ENCODE measurements around the gene SAMMSON.

Gene SAMMSON

GRCh38 chr3:70028361-70028760 is 28.8 kb downstream of the SAMMSON start:
- TF ChIP-seq, protein P1, sequence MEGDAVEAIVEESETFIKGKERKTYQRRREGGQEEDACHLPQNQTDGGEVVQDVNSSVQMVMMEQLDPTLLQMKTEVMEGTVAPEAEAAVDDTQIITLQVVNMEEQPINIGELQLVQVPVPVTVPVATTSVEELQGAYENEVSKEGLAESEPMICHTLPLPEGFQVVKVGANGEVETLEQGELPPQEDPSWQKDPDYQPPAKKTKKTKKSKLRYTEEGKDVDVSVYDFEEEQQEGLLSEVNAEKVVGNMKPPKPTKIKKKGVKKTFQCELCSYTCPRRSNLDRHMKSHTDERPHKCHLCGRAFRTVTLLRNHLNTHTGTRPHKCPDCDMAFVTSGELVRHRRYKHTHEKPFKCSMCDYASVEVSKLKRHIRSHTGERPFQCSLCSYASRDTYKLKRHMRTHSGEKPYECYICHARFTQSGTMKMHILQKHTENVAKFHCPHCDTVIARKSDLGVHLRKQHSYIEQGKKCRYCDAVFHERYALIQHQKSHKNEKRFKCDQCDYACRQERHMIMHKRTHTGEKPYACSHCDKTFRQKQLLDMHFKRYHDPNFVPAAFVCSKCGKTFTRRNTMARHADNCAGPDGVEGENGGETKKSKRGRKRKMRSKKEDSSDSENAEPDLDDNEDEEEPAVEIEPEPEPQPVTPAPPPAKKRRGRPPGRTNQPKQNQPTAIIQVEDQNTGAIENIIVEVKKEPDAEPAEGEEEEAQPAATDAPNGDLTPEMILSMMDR (IDR thresholded peaks at IDR 0.05; ENCODE audit: low read depth, low read length, poor library complexity, severe bottlenecking): no peak
- no peak for TF ChIP-seq EZH2phosphoT487 (IDR thresholded peaks at IDR 0.05; ENCODE audit: borderline replicate concordance, low read length)
- H3K27ac ChIP-seq (ENCODE audit: low read depth, low read length): no peak overlapping the region
- no peaks in the 10 kb centered on the region for H3K79me2 ChIP-seq (ENCODE audit: control insufficient read depth, low read length)
- no peak overlapping the region for H3K4me3 ChIP-seq (ENCODE audit: low read length)
- H3K9me3 ChIP-seq (ENCODE audit: control insufficient read depth, insufficient read depth, low read length): no peaks in the 10 kb centered on the region
- no peaks in the 10 kb centered on the region for H3K4me1 ChIP-seq (ENCODE audit: control insufficient read depth, low read length)
- no peaks in the 10 kb centered on the region for H4K20me1 ChIP-seq (ENCODE audit: control insufficient read depth, insufficient read depth, low read depth, low read length)
- H3F3A ChIP-seq (ENCODE audit: control insufficient read depth, insufficient read depth): no peaks in the 10 kb centered on the region
- no peaks in the 10 kb centered on the region for H3K9me2 ChIP-seq (replicated peaks; ENCODE audit: control insufficient read depth, low read length)
- no peak overlapping the region for H3K4me2 ChIP-seq (ENCODE audit: low read length)
- H3K27me3 ChIP-seq (ENCODE audit: control insufficient read depth, low read length): no peaks in the 10 kb centered on the region
- H3K36me3 ChIP-seq (ENCODE audit: control insufficient read depth, low read length): no peaks in the 10 kb centered on the region

- H3K4me2 ChIP-seq (ENCODE audit: low read length): no peak overlapping the region
- no peak for TF ChIP-seq EZH2phosphoT487 (IDR thresholded peaks at IDR 0.05; ENCODE audit: borderline replicate concordance, low read length)
- TF ChIP-seq, protein P1 (IDR thresholded peaks at IDR 0.05; ENCODE audit: low read depth, low read length, poor library complexity, severe bottlenecking): no peak
- H3K4me1 ChIP-seq (ENCODE audit: control insufficient read depth, low read length): no peaks in the 10 kb centered on the region
- H3K27me3 ChIP-seq (ENCODE audit: control insufficient read depth, low read length): no peaks in the 10 kb centered on the region; the same call in 1 of the 2 replicates
- H3K27ac ChIP-seq (ENCODE audit: low read depth, low read length): no peak overlapping the region
- H3K79me2 ChIP-seq (ENCODE audit: control insufficient read depth, low read length): no peaks in the 10 kb centered on the region
- H3K4me3 ChIP-seq (ENCODE audit: low read length): no peak overlapping the region
- H4K20me1 ChIP-seq (ENCODE audit: control insufficient read depth, insufficient read depth, low read depth, low read length): no peaks in the 10 kb centered on the region
- no peaks in the 10 kb centered on the region for H3K36me3 ChIP-seq (ENCODE audit: control insufficient read depth, low read length)
- no peaks in the 10 kb centered on the region for H3F3A ChIP-seq (ENCODE audit: control insufficient read depth, insufficient read depth)
- no peaks in the 10 kb centered on the region for H3K9me2 ChIP-seq (replicated peaks; ENCODE audit: control insufficient read depth, low read length)
- no peaks in the 10 kb centered on the region for H3K9me3 ChIP-seq (ENCODE audit: control insufficient read depth, insufficient read depth, low read length)
Measured at GRCh38 chr3:70038693-70039092, 39.2 kb downstream of the SAMMSON start.

DNA sequence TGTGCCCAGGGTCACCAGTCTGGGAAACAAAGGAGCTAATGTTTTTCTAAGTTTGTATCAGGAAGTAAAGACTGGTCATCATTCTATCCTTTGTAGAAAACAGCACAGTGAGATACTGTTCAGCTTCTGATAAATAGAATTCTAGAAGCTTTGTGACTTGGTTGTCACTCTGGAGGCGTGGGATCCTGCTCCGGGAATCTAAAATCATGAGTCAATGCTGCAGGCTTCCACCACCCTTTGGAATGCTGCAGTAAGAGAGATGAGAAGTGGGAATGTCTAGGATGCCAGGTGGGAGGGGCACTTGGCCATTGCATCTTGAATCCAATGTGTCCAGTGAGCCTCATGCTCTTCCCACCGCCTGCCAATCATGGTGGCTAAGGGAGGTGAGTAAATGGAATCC is 40.9 kb downstream of the SAMMSON start:
- Histone ChIP-seq H3K9me3 (ENCODE audit: control insufficient read depth, insufficient read depth, low read length) (no peaks in the 10 kb centered on the region), H4K20me1 (ENCODE audit: control insufficient read depth, insufficient read depth, low read depth, low read length) (no peaks in the 10 kb centered on the region), H3K79me2 (ENCODE audit: control insufficient read depth, low read length) (no peaks in the 10 kb centered on the region), H3K4me1 (ENCODE audit: control insufficient read depth, low read length) (no peaks in the 10 kb centered on the region), H3F3A (ENCODE audit: control insufficient read depth, insufficient read depth) (no peaks in the 10 kb centered on the region), H3K9me2 (replicated peaks; ENCODE audit: control insufficient read depth, low read length) (no peaks in the 10 kb centered on the region), H3K4me2 (ENCODE audit: low read length) (no peak overlapping the region), H3K27me3 (ENCODE audit: control insufficient read depth, low read length) (no peaks in the 10 kb centered on the region; the same call in 1 of the 2 replicates), H3K27ac (ENCODE audit: low read depth, low read length) (no peak overlapping the region), H3K4me3 (ENCODE audit: low read length) (no peak overlapping the region), H3K36me3 (ENCODE audit: control insufficient read depth, low read length) (no peaks in the 10 kb centered on the region)
- TF ChIP-seq, protein P1 (IDR thresholded peaks at IDR 0.05; ENCODE audit: low read depth, low read length, poor library complexity, severe bottlenecking): no peak
- no peak for TF ChIP-seq EZH2phosphoT487 (IDR thresholded peaks at IDR 0.05; ENCODE audit: borderline replicate concordance, low read length)
